Testis (tissue), 3 donors: ENCODE results near the gene ZKSCAN5. TPM values are rescaled to one million over a fixed set of nuclear protein-coding genes. Genes with fewer than 3 reads are reported as not detected.

ENCODE experiments used
- DNase-seq: peaks from one replicate; pipeline ENCODE4 v3.0.0-alpha.2; 2019
- H3K27ac ChIP-seq, 2 donors: fragments of 200-600 bp; sonication (generic); one replicate each; pipeline ENCODE4 v1.5.1; 2019
- H3K27me3 ChIP-seq: fragments of 200-600 bp; sonication (generic); one replicate; pipeline ENCODE4 v1.5.1; 2019
- H3K36me3 ChIP-seq: fragments of 200-600 bp; sonication (generic); one replicate; pipeline ENCODE4 v1.5.1; 2017; ENCODE audit warnings: low read depth; ENCODE audit errors: missing control alignments
- H3K4me1 ChIP-seq: fragments of 200-600 bp; sonication (generic); one replicate; pipeline ENCODE4 v1.5.1; 2019
- H3K4me3 ChIP-seq, 2 donors: fragments of 200-600 bp; sonication (generic); one replicate each; pipeline ENCODE4 v1.5.1; 2017 to 2019
- H3K9me3 ChIP-seq: fragments of 200-600 bp; sonication (generic); one replicate; pipeline ENCODE4 v1.5.1; 2017
- POLR2A ChIP-seq: fragments of 450-650 bp; IDR thresholded peaks from one replicate; pipeline ENCODE4 v1.6.1; 2017; ENCODE audit warnings: antibody characterized with exemption, mild to moderate bottlenecking, moderate library complexity
- whole genome bisulfite sequencing, 2 donors: methylation state at CpG; one replicate each; pipeline ENCODE4 v1.1.5; 2018; 5-methylcytosine and 5-hydroxymethylcytosine counted together
- intact Hi-C: fragments of 100-400 bp; cut with DNase I; formaldehyde crosslinking; loops from one replicate; pipeline ENCODE4 v1.15.1; 2023; ENCODE audit warnings: low total_unique reads
- polyA plus RNA-seq: library from polyadenylated mRNA; stranded (reverse); fragments of 350-450 nt; fragmentation: Illumina TruSeq; extraction: RNeasy Lipid Tissue Mini Kit (QIAGEN cat#74804); gene quantifications from one replicate; pipeline ENCODE4 v1.2.3, GENCODE V29; 2014; ENCODE audit warnings: low read depth, low replicate concordance; ENCODE audit not compliant: insufficient read depth
- total RNA-seq, 2 donors: library from RNA; depleted of rRNA; stranded (reverse); fragments of >200 nt; gene quantifications; one replicate each; pipeline ENCODE4 v1.2.3, GENCODE V29; 2016
- TF ChIP-seq, protein P1 (sequence below), 3 experiments: fragments of 450-650 bp in 2 of 3; fragments of 200-600 bp in 1 of 3; sonication (generic) in 1 of 3; IDR thresholded peaks; one replicate each; pipeline ENCODE4 v1.5.1; 2016 to 2019; ENCODE audit warnings: antibody characterized with exemption in 3 of 3, mild to moderate bottlenecking in 2 of 3, moderate library complexity in 1 of 3

ZKSCAN5 gene
- total and polyA plus RNA-seq, 3 donors from 2014 or later: 19.9 to 24.9 (median 24.7) TPM

DNA sequence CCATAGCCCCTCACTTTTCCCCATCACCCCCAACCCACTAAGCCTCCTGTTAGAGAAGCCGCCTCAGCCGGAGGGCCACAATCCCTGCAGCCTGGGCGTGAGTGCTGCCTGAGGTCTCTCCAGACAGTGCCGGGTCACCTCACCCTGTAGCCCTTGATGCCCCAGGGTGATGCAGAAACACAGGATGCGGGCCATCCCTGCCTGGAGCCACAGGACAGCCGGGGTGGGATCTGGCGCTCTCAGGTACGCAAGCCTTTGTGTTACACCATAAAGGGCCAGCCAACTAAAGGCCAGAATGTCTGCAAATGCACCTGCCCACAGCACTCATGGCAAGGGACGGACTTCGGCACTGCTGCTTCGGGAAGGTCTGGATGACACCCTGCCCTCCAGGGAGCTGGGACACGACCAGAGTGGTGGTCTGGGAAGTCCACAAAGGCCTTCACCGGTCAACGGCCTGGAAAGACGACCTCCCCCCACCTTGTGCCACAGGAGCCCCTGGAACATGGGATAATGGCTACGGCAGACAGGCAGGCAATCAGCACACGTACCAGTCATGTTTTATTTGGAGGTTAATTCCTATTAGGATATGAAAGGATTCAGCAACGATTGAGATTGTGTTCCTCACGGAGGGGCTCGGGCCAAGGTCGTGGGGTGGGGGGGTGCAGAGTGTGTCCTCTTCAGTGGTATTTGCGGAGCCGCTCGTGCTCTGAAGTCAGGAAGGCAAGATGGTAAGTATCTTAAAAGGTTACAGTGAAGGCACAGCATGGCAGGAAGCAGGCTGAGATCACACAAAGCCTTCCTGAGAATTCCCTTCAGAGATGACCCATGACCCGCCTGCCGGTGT, 46.6 kb upstream of the ZKSCAN5 start:
- H3K36me3 ChIP-seq: no peaks in the 10 kb centered on the region
- peaks cover 17% of the 10 kb centered on the region for H3K4me1 ChIP-seq
- no peak overlapping the region for H3K27ac ChIP-seq
- TF ChIP-seq, protein P1, sequence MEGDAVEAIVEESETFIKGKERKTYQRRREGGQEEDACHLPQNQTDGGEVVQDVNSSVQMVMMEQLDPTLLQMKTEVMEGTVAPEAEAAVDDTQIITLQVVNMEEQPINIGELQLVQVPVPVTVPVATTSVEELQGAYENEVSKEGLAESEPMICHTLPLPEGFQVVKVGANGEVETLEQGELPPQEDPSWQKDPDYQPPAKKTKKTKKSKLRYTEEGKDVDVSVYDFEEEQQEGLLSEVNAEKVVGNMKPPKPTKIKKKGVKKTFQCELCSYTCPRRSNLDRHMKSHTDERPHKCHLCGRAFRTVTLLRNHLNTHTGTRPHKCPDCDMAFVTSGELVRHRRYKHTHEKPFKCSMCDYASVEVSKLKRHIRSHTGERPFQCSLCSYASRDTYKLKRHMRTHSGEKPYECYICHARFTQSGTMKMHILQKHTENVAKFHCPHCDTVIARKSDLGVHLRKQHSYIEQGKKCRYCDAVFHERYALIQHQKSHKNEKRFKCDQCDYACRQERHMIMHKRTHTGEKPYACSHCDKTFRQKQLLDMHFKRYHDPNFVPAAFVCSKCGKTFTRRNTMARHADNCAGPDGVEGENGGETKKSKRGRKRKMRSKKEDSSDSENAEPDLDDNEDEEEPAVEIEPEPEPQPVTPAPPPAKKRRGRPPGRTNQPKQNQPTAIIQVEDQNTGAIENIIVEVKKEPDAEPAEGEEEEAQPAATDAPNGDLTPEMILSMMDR (IDR thresholded peaks at IDR 0.05): no peak
- TF ChIP-seq POLR2A: no peak
- intact Hi-C loops: no loop called here
- no peak overlapping the region for H3K4me3 ChIP-seq
- 72 to 76% methylated on average over 14 to 26 of the region's 26 CpGs for WGBS, 2 donors
- H3K9me3 ChIP-seq: no peaks in the 10 kb centered on the region
- no peaks in the 10 kb centered on the region for H3K27me3 ChIP-seq
- DNase-seq: no peak

DNA sequence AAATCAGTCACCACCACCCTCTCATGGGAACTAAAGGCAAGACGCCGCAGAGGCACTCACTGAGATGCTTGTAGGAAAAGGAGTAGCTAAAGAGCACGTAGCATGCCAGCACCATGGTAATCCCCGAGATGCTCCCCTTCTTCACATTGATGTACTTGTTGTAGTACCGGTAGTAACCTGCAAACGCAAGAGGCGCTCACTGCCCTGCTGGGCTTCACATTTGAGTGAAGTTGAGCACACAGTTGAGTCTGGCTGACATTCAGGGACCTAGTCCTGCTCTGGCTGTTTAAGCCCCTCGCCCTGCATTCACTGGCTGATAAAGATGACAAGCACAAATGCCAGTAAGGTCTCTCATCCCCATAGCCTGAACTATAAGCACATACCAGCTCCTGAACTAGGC, 45.4 kb upstream of the ZKSCAN5 start:
- Histone ChIP-seq H3K4me1 (peaks cover 11% of the 10 kb centered on the region), H3K27me3 (no peaks in the 10 kb centered on the region), H3K27ac (no peak overlapping the region), H3K4me3 (no peak overlapping the region), H3K9me3 (no peaks in the 10 kb centered on the region), H3K36me3 (no peaks in the 10 kb centered on the region)
- no peak for TF ChIP-seq POLR2A
- TF ChIP-seq, protein P1 (IDR thresholded peaks at IDR 0.05): no peak
- intact Hi-C loops: no loop called here
- DNase-seq: no peak
- WGBS, 2 donors: 89 to 96% methylated on average over 8 of the region's 8 CpGs

DNA sequence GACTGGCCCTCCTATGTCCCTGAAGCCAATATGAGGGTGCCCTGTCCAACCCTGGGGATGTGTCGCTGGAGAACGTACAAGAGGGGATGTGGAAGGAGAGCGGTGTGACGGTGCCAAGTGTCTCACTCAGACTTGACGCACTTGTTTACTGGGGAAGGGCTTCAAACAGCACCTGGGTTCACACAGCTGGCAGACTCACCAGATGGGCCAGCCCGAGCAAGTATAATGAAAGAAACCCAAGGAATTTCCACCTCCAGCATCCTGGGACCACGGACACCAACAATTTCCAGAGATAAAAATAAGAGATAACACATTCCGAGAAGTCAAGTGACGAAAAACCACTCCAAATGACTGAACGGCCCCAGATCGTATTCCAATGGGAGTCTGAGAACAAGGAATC, 43.8 kb upstream of the ZKSCAN5 start:
- H3K9me3 ChIP-seq: no peaks in the 10 kb centered on the region
- H3K4me1 ChIP-seq: peaks cover 14% of the 10 kb centered on the region
- intact Hi-C loops: no loop called here
- H3K27me3 ChIP-seq: no peaks in the 10 kb centered on the region
- H3K36me3 ChIP-seq: no peaks in the 10 kb centered on the region
- no peak overlapping the region for H3K4me3 ChIP-seq
- whole genome bisulfite sequencing, 2 donors: 83 to 85% methylated on average over 11 of the region's 11 CpGs
- TF ChIP-seq, protein P1 (IDR thresholded peaks at IDR 0.05): no peak
- TF ChIP-seq POLR2A: no peak
- H3K27ac ChIP-seq: no peak overlapping the region
- no peak for DNase-seq

DNA sequence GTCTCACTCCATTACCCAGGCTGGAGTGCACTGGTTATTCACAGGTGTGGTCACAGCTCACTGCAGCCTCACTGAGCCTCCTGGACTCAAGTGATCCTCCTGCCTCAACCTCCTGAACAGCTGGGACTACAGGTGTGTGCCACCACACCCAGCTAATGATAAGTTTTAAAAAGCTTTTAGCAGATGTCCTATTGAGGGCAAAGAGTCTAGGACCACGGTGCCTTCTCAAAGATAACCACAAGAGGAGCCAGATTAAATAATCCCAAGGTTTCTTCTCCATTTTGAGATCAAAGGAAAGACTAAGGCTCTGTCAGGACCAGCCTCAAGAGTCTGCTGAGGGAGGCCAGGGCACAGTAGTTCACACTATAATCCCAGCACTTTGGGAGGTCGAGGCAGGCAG, 43.2 kb upstream of the ZKSCAN5 start:
- Histone ChIP-seq H3K36me3 (no peaks in the 10 kb centered on the region), H3K4me3 (no peak overlapping the region), H3K4me1 (peaks cover 14% of the 10 kb centered on the region), H3K27me3 (no peaks in the 10 kb centered on the region), H3K27ac (no peak overlapping the region), H3K9me3 (no peaks in the 10 kb centered on the region)
- intact Hi-C loops: no loop called here
- no peak for DNase-seq
- TF ChIP-seq, protein P1 (IDR thresholded peaks at IDR 0.05): peak in 1 of 3 experiments; percentile 5
- no peak for TF ChIP-seq POLR2A
- WGBS, 2 donors: 88 to 95% methylated on average over 2 of the region's 2 CpGs

DNA sequence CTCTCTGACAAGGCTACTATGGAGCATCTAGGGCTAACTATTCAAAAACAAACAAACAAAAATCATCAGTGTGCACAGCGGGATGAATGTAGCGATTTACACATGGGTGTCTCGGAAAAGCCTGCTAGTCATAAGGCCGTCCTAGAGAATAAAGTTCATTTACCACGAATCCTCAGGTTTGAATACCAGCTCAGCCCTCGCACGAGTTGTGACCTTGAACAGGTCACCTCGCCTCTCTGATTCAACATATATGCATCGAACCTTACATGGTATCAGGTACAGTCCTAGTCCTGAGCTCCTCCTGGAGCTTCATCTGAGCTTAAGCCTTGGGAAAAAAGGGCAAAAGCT, 39.1 kb upstream of the ZKSCAN5 start:
- Histone ChIP-seq H3K4me1 (peaks cover 14% of the 10 kb centered on the region), H3K9me3 (no peaks in the 10 kb centered on the region), H3K27ac (peak overlapping the region; percentile 73 to 85), H3K36me3 (no peaks in the 10 kb centered on the region), H3K4me3 (peak overlapping the region; percentile 80 to 93), H3K27me3 (no peaks in the 10 kb centered on the region)
- no peak for TF ChIP-seq POLR2A
- TF ChIP-seq, protein P1 (IDR thresholded peaks at IDR 0.05): no peak
- no peak for DNase-seq
- WGBS, 2 donors: 2 to 5% methylated on average over 9 of the region's 9 CpGs
- intact Hi-C loops: no loop called here
